ENCODE results near the gene CCM2. TPM values are rescaled to one million over a fixed set of nuclear protein-coding genes. Genes with fewer than 3 reads are reported as not detected.
A peak's percentile ranks its signal among the peaks of the same experiment; 100 is the strongest.

CCM2 gene
- total RNA-seq, 2 donors from 2014 or later = 30.0 to 83.6 TPM

- TF ChIP-seq POLR2A (IDR thresholded peaks at IDR 0.05) = no peak
- TF ChIP-seq CTCF (IDR thresholded peaks at IDR 0.05) = no peak
- no peak for TF ChIP-seq POLR2AphosphoS5 (IDR thresholded peaks at IDR 0.05)
- Histone ChIP-seq H3K36me3 (no peaks in the 10 kb centered on the region), H3K4me3 (no peak overlapping the region), H3K4me1 (replicated peaks) (no peaks in the 10 kb centered on the region), H3K27ac (no peak overlapping the region), H3K9me3 (no peaks in the 10 kb centered on the region), H3K27me3 (replicated peaks; ENCODE audit: insufficient read depth) (no peaks in the 10 kb centered on the region)
- intact Hi-C loops (cut with DNase I) = no loop called here
- DNase-seq (ENCODE audit: low spot score) = no peak
- 92% methylated on average over 4 of the region's 4 CpGs for WGBS
Observed at GRCh38 chr7:44998153-44998871, 1.7 kb upstream of the CCM2 start.

- Histone ChIP-seq H3K4me3 (peak overlapping the region; percentile 33 to 79), H3K4me1 (replicated peaks) (no peaks in the 10 kb centered on the region), H3K9me3 (no peaks in the 10 kb centered on the region), H3K36me3 (no peaks in the 10 kb centered on the region), H3K27me3 (replicated peaks; ENCODE audit: insufficient read depth) (no peaks in the 10 kb centered on the region), H3K27ac (peak overlapping the region; percentile 75 to 82)
- 1% methylated on average over 59 of the region's 66 CpGs for WGBS
- peak; percentile 100 for DNase-seq (ENCODE audit: low spot score)
- TF ChIP-seq POLR2AphosphoS5 (IDR thresholded peaks at IDR 0.05) (peak; percentile 75), CTCF (IDR thresholded peaks at IDR 0.05) (peak in 1 of 4 experiments; percentile 42), POLR2A (IDR thresholded peaks at IDR 0.05) (no peak)
- intact Hi-C loops (cut with DNase I) = loop anchor here (5.0 kb wide), 1 partner anchor 113 kb away; the partner anchor contains the start of gene TBRG4
Observed at GRCh38 chr7:44999245-45000092, 532 bp upstream of the CCM2 start.

- Histone ChIP-seq H3K9me3 (no peaks in the 10 kb centered on the region), H3K4me1 (replicated peaks) (no peaks in the 10 kb centered on the region), H3K36me3 (no peaks in the 10 kb centered on the region), H3K27ac (peak overlapping the region; percentile 85 to 86), H3K4me3 (peak overlapping the region; percentile 66 to 79), H3K27me3 (replicated peaks; ENCODE audit: insufficient read depth) (no peaks in the 10 kb centered on the region)
- no peak for DNase-seq (ENCODE audit: low spot score)
- intact Hi-C loops (cut with DNase I) = loop anchor here (5.0 kb wide), 1 partner anchor 111 kb away; the partner anchor contains the start of gene TBRG4
- 21% methylated on average over 10 of the region's 10 CpGs for WGBS
- TF ChIP-seq CTCF (IDR thresholded peaks at IDR 0.05) (no peak), POLR2A (IDR thresholded peaks at IDR 0.05) (no peak), POLR2AphosphoS5 (IDR thresholded peaks at IDR 0.05) (no peak)
Observed at GRCh38 chr7:45001138-45001694, 1.2 kb downstream of the CCM2 start.

GRCh38 chr7:45001826-45002225, 1.8 kb downstream of the CCM2 start:
- Histone ChIP-seq H3K36me3 (no peaks in the 10 kb centered on the region), H3K4me1 (replicated peaks) (no peaks in the 10 kb centered on the region), H3K4me3 (no peak overlapping the region), H3K27ac (no peak overlapping the region), H3K27me3 (replicated peaks; ENCODE audit: insufficient read depth) (no peaks in the 10 kb centered on the region), H3K9me3 (no peaks in the 10 kb centered on the region)
- peak; percentile 19 for DNase-seq (ENCODE audit: low spot score)
- WGBS = 33% methylated on average over 2 of the region's 2 CpGs
- TF ChIP-seq POLR2AphosphoS5 (IDR thresholded peaks at IDR 0.05) (peak; percentile 42), POLR2A (IDR thresholded peaks at IDR 0.05) (no peak), CTCF (IDR thresholded peaks at IDR 0.05) (no peak)
- intact Hi-C loops (cut with DNase I) = loop anchor here (5.0 kb wide), 1 partner anchor 110 kb away; the partner anchor contains the start of gene TBRG4

All from prostate gland (tissue), 2 donors.